ENCODE results near the gene AQP12B.

GRCh38 chr2:240637901-240638345, 44.8 kb downstream of the AQP12B start:
- TF ChIP-seq, protein P1, sequence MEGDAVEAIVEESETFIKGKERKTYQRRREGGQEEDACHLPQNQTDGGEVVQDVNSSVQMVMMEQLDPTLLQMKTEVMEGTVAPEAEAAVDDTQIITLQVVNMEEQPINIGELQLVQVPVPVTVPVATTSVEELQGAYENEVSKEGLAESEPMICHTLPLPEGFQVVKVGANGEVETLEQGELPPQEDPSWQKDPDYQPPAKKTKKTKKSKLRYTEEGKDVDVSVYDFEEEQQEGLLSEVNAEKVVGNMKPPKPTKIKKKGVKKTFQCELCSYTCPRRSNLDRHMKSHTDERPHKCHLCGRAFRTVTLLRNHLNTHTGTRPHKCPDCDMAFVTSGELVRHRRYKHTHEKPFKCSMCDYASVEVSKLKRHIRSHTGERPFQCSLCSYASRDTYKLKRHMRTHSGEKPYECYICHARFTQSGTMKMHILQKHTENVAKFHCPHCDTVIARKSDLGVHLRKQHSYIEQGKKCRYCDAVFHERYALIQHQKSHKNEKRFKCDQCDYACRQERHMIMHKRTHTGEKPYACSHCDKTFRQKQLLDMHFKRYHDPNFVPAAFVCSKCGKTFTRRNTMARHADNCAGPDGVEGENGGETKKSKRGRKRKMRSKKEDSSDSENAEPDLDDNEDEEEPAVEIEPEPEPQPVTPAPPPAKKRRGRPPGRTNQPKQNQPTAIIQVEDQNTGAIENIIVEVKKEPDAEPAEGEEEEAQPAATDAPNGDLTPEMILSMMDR (IDR thresholded peaks at IDR 0.05), result no peak
- no peak for TF ChIP-seq USF1 (IDR thresholded peaks at IDR 0.05; ENCODE audit: borderline replicate concordance, low read depth)
- TF ChIP-seq EZH2phosphoT487 (IDR thresholded peaks at IDR 0.05; ENCODE audit: borderline replicate concordance, low read depth), result no peak
- TF ChIP-seq RAD21 (IDR thresholded peaks at IDR 0.05; ENCODE audit: low read length), result no peak
- TF ChIP-seq, protein P2, sequence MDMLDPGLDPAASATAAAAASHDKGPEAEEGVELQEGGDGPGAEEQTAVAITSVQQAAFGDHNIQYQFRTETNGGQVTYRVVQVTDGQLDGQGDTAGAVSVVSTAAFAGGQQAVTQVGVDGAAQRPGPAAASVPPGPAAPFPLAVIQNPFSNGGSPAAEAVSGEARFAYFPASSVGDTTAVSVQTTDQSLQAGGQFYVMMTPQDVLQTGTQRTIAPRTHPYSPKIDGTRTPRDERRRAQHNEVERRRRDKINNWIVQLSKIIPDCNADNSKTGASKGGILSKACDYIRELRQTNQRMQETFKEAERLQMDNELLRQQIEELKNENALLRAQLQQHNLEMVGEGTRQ (IDR thresholded peaks at IDR 0.05; ENCODE audit: borderline replicate concordance, low read depth, low read length), result no peak
- no peak for TF ChIP-seq SMC3 (IDR thresholded peaks at IDR 0.05; ENCODE audit: low read depth, low read length)
- no peak for TF ChIP-seq GABPA (IDR thresholded peaks at IDR 0.05; ENCODE audit: low read depth)
- no peak for TF ChIP-seq MXI1 (IDR thresholded peaks at IDR 0.05; ENCODE audit: low read depth, low read length)
- no peak for TF ChIP-seq FOSL2 (IDR thresholded peaks at IDR 0.05; ENCODE audit: borderline replicate concordance, low read depth)
- TF ChIP-seq ZBTB33 (IDR thresholded peaks at IDR 0.05; ENCODE audit: borderline replicate concordance, low read depth), result no peak
- no peak for TF ChIP-seq PBX3 (IDR thresholded peaks at IDR 0.05)
- TF ChIP-seq TEAD4 (IDR thresholded peaks at IDR 0.05; ENCODE audit: borderline replicate concordance, insufficient read depth), result no peak
- TF ChIP-seq, protein P3, sequence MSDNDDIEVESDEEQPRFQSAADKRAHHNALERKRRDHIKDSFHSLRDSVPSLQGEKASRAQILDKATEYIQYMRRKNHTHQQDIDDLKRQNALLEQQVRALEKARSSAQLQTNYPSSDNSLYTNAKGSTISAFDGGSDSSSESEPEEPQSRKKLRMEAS (IDR thresholded peaks at IDR 0.05; ENCODE audit: low read depth), result no peak

Measured in SK-N-SH (cell line).